ENCODE measurements around the gene TBCEL. TPM values are rescaled to one million over a fixed set of nuclear protein-coding genes. Genes with fewer than 3 reads are reported as not detected.

The TBCEL gene
- total RNA-seq, 1 experiment from 2014 or later: 23.2 TPM

GRCh38 chr11:121140369-121140768, 116.5 kb downstream of the TBCEL start:
- peaks cover 21% of the 10 kb centered on the region for H3K27me3 ChIP-seq (ENCODE audit: control insufficient read depth, insufficient read depth, low read length)
- BruUV-seq (replicated peaks): no TSS peak
- no peaks in the 10 kb centered on the region for H3K36me3 ChIP-seq (ENCODE audit: control insufficient read depth, insufficient read depth, low read length)
- POLR2A ChIA-PET: no interaction called here
- no peaks in the 10 kb centered on the region for H3K4me1 ChIP-seq (ENCODE audit: control insufficient read depth, insufficient read depth, low read length)
- TF ChIP-seq TCF7L2 (IDR thresholded peaks at IDR 0.05; ENCODE audit: low read depth, low read length): no peak
- no peak for TF ChIP-seq POLR2AphosphoS5 (IDR thresholded peaks at IDR 0.05; ENCODE audit: low read depth, low read length)
- TF ChIP-seq SIN3A (IDR thresholded peaks at IDR 0.05; ENCODE audit: borderline replicate concordance, insufficient read depth, low read depth, low read length): no peak
- TF ChIP-seq REST (IDR thresholded peaks at IDR 0.05; ENCODE audit: insufficient read depth in 1 of 2, low read depth in 2 of 2, low read length in 1 of 2): no peak
- TF ChIP-seq CTCF (IDR thresholded peaks at IDR 0.05): no peak
- intact Hi-C loops (cut with micrococcal nuclease; ENCODE audit: unreplicated experiment) (no loop called here), in situ Hi-C loops (cut with HindIII; ENCODE audit: low pct_unique_long_range_greater_than_20kb, low sequenced_read_pairs) (no loop called here)
- CTCF ChIA-PET: no interaction called here
- H3K27ac ChIP-seq (ENCODE audit: low read length): no peak overlapping the region
- ATAC-seq (no peak), DNase-seq (ENCODE audit: low read depth, low spot score) (no peak)
- H3K4me3 ChIP-seq (ENCODE audit: low read depth in 2 of 2, low read length in 2 of 2): no peak overlapping the region
- no peaks in the 10 kb centered on the region for H3K9me3 ChIP-seq (ENCODE audit: control insufficient read depth, insufficient read depth, low read depth, low read length)

Other genes starting within 250 kb of the TBCEL start
- gene TECTA, start 77.1 kb downstream of the TBCEL start, total RNA-seq (2021; ENCODE audit: unreplicated experiment): 0.15 TPM

Measured in Panc1 (cell line).